IMR-90 (cell line): ENCODE results near the gene ZNF862.

Source experiments
- CHD1 ChIP-seq: IDR thresholded peaks from 2 replicates; pipeline ENCODE4 v1.6.1; 2012; ENCODE audit warnings: low read depth, low read length, improper control_type of control experiment
- MAZ ChIP-seq: IDR thresholded peaks from 2 replicates; pipeline ENCODE4 v1.6.1; 2012; ENCODE audit warnings: low read depth, mild to moderate bottlenecking, low read length, improper control_type of control experiment, moderate library complexity, borderline replicate concordance
- POLR2A ChIP-seq: IDR thresholded peaks from 2 replicates; pipeline ENCODE4 v1.6.1; 2012; ENCODE audit warnings: mild to moderate bottlenecking, low read depth, low read length
- RAD21 ChIP-seq: IDR thresholded peaks from 2 replicates; pipeline ENCODE4 v1.6.1; 2012; ENCODE audit warnings: low read length, improper control_type of control experiment
- RFX5 ChIP-seq: IDR thresholded peaks from 2 replicates; pipeline ENCODE4 v1.8.0; 2012; ENCODE audit warnings: low read depth, mild to moderate bottlenecking, low read length, moderate library complexity
- SMC3 ChIP-seq: fragments of 150-350 bp; IDR thresholded peaks from 2 replicates; pipeline ENCODE4 v1.6.1; 2016; ENCODE audit warnings: low read depth, mild to moderate bottlenecking, antibody characterized with exemption, low read length, moderate library complexity
- TF ChIP-seq, protein P1 (sequence below): conservative IDR thresholded peaks from 2 replicates; pipeline ENCODE4 v1.5.1; 2012; ENCODE audit warnings: mild to moderate bottlenecking, low read depth, low read length, improper control_type of control experiment

DNA sequence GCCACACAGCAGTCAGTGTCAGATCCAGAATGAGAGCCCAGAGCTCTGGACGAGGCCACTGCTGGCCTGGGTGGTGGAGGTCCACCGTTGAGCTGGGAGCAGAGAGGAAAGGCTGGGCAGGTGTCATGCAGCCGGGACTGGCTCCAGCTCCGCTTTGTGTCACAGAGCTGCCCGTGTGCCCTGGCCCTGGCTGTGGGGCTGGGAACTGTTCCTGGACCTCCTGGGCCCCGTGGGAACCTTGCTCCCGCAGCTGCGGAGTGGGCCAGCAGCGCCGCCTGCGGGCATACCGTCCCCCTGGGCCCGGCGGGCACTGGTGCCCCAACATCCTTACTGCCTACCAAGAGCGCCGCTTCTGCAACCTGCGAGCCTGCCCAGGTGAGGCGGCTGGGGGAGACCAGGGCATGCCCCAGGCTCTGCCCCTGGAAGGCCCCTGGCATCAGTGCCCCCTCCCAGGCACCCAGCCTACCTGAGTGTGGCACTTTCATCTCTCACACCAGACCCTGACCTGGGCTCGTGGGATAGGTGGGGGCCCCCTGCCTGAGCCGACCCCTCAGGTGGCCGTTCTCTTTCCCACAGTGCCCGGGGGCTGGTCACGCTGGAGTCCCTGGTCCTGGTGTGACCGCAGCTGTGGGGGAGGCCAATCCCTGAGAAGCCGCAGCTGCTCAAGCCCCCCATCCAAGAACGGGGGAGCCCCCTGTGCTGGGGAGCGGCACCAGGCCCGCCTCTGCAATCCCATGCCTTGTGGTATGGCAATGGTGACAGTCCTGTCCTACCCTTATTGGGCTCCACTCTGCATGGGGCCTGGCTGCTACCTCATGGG lies 18.8 kb upstream of the ZNF862 start:
- TF ChIP-seq POLR2A (no peak), RAD21 (no peak), MAZ (no peak), SMC3 (no peak), CHD1 (no peak), RFX5 (no peak)
- TF ChIP-seq, protein P1, sequence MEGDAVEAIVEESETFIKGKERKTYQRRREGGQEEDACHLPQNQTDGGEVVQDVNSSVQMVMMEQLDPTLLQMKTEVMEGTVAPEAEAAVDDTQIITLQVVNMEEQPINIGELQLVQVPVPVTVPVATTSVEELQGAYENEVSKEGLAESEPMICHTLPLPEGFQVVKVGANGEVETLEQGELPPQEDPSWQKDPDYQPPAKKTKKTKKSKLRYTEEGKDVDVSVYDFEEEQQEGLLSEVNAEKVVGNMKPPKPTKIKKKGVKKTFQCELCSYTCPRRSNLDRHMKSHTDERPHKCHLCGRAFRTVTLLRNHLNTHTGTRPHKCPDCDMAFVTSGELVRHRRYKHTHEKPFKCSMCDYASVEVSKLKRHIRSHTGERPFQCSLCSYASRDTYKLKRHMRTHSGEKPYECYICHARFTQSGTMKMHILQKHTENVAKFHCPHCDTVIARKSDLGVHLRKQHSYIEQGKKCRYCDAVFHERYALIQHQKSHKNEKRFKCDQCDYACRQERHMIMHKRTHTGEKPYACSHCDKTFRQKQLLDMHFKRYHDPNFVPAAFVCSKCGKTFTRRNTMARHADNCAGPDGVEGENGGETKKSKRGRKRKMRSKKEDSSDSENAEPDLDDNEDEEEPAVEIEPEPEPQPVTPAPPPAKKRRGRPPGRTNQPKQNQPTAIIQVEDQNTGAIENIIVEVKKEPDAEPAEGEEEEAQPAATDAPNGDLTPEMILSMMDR: no peak
